Prostate gland (tissue), 2 donors: ENCODE measurements around the gene FAM193B.

Experiments used
- CTCF ChIP-seq, 4 experiments: fragments of 200-600 bp in 2 of 4; fragments of 450-650 bp in 2 of 4; sonication (generic) in 2 of 4; IDR thresholded peaks; 1 replicate in 3 of 4; 2 replicates in 1 of 4; pipeline ENCODE4 v1.5.1; 2016 to 2019; ENCODE audit warnings: antibody characterized with exemption in 4 of 4, mild to moderate bottlenecking in 2 of 4, moderate library complexity in 2 of 4
- POLR2A ChIP-seq: fragments of 450-650 bp; IDR thresholded peaks from one replicate; pipeline ENCODE4 v1.6.1; 2016; ENCODE audit warnings: antibody characterized with exemption, mild to moderate bottlenecking
- POLR2AphosphoS5 ChIP-seq: sonication (generic); formaldehyde crosslinking; IDR thresholded peaks from one replicate; pipeline ENCODE4 v1.6.1; 2017; ENCODE audit warnings: antibody characterized with exemption

- TF ChIP-seq POLR2AphosphoS5 (no peak), CTCF (IDR thresholded peaks at IDR 0.05) (no peak), POLR2A (no peak)
Measured at GRCh38 chr5:177472460-177473442, 81.6 kb downstream of the FAM193B start.
